MCF 10A (cell line): Measurements from ENCODE around the gene PPP1R14C. TPM values are rescaled to one million over a fixed set of nuclear protein-coding genes. Genes with fewer than 3 reads are reported as not detected.
"Not testable (repeated sequence)": the region's sequence is repeated elsewhere in the genome, so short reads cannot be mapped to it uniquely, and the experiment has no call there.

Experiments used
- BruUV-seq: library from RNA; stranded (reverse); fragments of 400-500 nt; replicated peaks from 2 replicates; lab custom pipeline; 2021; lab: Mats Ljungman, UMichigan
- CTCF ChIA-PET: fragments of 300-600 bp; sonication (Branson Sonifier 250); formaldehyde crosslinking; extraction: SDS; loops from one replicate; lab custom pipeline; 2021; ENCODE audit warnings: antibody characterized with exemption, inconsistent platforms; lab: Yijun Ruan, JAX
- POLR2A ChIA-PET: fragments of 300-600, 350-650 bp; sonication (Branson Sonifier 250); formaldehyde crosslinking; extraction: SDS; loops from one replicate; lab custom pipeline; 2020; ENCODE audit warnings: antibody characterized with exemption, inconsistent platforms; lab: Yijun Ruan, JAX
- DNase-seq: peaks from one replicate; pipeline ENCODE4 v3.0.0-alpha.2; 2018; ENCODE audit not compliant: unreplicated experiment
- H3K27ac Mint-ChIP-seq: one replicate; pipeline ENCODE4 v1.8.0; 2022; ENCODE audit warnings: mild to moderate bottlenecking, low read depth, mixed read lengths; ENCODE audit not compliant: unreplicated experiment
- H3K27me3 Mint-ChIP-seq: one replicate; pipeline ENCODE4 v1.8.0; 2022; ENCODE audit warnings: mixed read lengths; ENCODE audit not compliant: insufficient read depth, unreplicated experiment
- H3K36me3 Mint-ChIP-seq: one replicate; pipeline ENCODE4 v1.8.0; 2022; ENCODE audit warnings: mild to moderate bottlenecking, moderate library complexity, mixed read lengths; ENCODE audit not compliant: insufficient read depth, unreplicated experiment
- H3K4me1 Mint-ChIP-seq: one replicate; pipeline ENCODE4 v1.8.0; 2022; ENCODE audit warnings: mixed read lengths; ENCODE audit not compliant: insufficient read depth, unreplicated experiment
- H3K4me3 Mint-ChIP-seq: one replicate; pipeline ENCODE4 v1.8.0; 2022; ENCODE audit warnings: mild to moderate bottlenecking, moderate library complexity, mixed read lengths; ENCODE audit not compliant: unreplicated experiment
- H3K9me3 Mint-ChIP-seq: one replicate; pipeline ENCODE4 v1.8.0; 2022; ENCODE audit warnings: mixed read lengths; ENCODE audit not compliant: unreplicated experiment
- intact Hi-C: fragments of 100-400 bp; cut with micrococcal nuclease; formaldehyde crosslinking; loops from 2 replicates; pipeline ENCODE4 v1.14.1; 2022
- total RNA-seq: library from RNA; stranded (reverse); gene quantifications from 2 replicates; pipeline ENCODE4 v1.2.3, GENCODE V29; 2022
- TF ChIP-seq, protein P1 (sequence below): fragments of 200-600 bp; IDR thresholded peaks from one replicate; pipeline ENCODE4 v1.8.0; 2022; ENCODE audit warnings: antibody characterized with exemption, mild to moderate bottlenecking; ENCODE audit not compliant: unreplicated experiment

PPP1R14C gene
- total RNA-seq, 1 experiment from 2014 or later = 32.0 TPM

DNA sequence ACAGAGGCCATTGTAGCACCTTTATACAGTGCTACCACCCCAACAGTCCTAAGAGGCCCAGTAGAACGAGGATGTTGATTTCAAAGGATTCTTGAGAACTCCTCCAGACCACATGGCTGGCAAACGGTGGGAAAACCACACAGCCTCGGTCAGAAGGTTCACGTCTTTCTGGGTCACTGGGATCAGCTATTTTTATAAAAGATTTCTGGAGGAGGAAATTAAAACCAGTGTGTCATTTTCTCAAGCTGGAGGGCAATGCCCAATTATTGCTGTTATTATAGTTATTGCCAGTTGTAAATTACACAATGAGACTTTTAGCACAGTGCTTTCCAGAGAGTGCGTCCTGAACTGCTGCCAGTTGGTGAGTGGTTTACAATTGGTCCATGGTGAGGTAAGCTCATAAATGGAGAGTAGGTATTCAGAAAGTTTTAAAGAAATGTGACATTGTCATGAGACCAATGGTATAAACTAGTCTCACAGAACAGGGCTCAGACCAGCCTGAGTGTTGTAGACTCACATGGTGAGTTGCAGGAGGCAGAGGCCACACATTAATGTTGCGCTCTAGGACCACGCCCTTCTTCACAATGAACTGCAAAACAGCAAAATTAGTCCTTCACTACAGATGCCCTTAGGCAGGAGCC is 8.4 kb upstream of the PPP1R14C start:
- Mint-ChIP-seq H3K27ac (no peak overlapping the region), H3K36me3 (peaks cover 5% of the 10 kb centered on the region), H3K4me1 (no peaks in the 10 kb centered on the region), H3K4me3 (no peak overlapping the region), H3K27me3 (no peaks in the 10 kb centered on the region), H3K9me3 (no peaks in the 10 kb centered on the region)
- intact Hi-C loops = no loop called here
- TF ChIP-seq, protein P1, sequence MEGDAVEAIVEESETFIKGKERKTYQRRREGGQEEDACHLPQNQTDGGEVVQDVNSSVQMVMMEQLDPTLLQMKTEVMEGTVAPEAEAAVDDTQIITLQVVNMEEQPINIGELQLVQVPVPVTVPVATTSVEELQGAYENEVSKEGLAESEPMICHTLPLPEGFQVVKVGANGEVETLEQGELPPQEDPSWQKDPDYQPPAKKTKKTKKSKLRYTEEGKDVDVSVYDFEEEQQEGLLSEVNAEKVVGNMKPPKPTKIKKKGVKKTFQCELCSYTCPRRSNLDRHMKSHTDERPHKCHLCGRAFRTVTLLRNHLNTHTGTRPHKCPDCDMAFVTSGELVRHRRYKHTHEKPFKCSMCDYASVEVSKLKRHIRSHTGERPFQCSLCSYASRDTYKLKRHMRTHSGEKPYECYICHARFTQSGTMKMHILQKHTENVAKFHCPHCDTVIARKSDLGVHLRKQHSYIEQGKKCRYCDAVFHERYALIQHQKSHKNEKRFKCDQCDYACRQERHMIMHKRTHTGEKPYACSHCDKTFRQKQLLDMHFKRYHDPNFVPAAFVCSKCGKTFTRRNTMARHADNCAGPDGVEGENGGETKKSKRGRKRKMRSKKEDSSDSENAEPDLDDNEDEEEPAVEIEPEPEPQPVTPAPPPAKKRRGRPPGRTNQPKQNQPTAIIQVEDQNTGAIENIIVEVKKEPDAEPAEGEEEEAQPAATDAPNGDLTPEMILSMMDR = no peak
- ChIA-PET POLR2A (interaction anchor here (0.7 to 2.0 kb wide), 8 partner anchors 8 to 163 kb away, joined by 3 to 11 read pairs (median 4); no protein-coding TSS in a partner anchor), CTCF (interaction anchor here (0.5 to 2.4 kb wide), 11 partner anchors 9 to 264 kb away, joined by 3 to 7 read pairs (median 3); partner anchors contain the start of gene PPP1R14C)
- no peak for DNase-seq
- no TSS peak for BruUV-seq

- BruUV-seq, H3K4me1 Mint-ChIP-seq, intact Hi-C loops, DNase-seq, H3K36me3 Mint-ChIP-seq, POLR2A ChIA-PET, H3K9me3 Mint-ChIP-seq, H3K27ac Mint-ChIP-seq, H3K27me3 Mint-ChIP-seq, H3K4me3 Mint-ChIP-seq: not testable (repeated sequence)
- CTCF ChIA-PET = interaction anchor here (1.4 kb wide), 1 partner anchor 58 kb away, joined by 7 read pairs; no protein-coding TSS in a partner anchor
These were observed 5.1 kb upstream of the PPP1R14C start for GRCh38 chr6:150137711-150138110.

- Mint-ChIP-seq H3K4me3 (no peak overlapping the region), H3K4me1 (peaks cover 7% of the 10 kb centered on the region), H3K27ac (no peak overlapping the region), H3K27me3 (no peaks in the 10 kb centered on the region), H3K9me3 (no peaks in the 10 kb centered on the region), H3K36me3 (peaks cover 5% of the 10 kb centered on the region)
- ChIA-PET POLR2A (no interaction called here), CTCF (interaction anchor here (0.6 to 1.4 kb wide), 3 partner anchors 58 to 67 kb away, joined by 3 to 7 read pairs (median 4); no protein-coding TSS in a partner anchor)
- no peak for DNase-seq
- intact Hi-C loops = no loop called here
- BruUV-seq = no TSS peak
- TF ChIP-seq, protein P1 = no peak
These were observed 4.2 kb upstream of the PPP1R14C start for GRCh38 chr6:150138638-150139037.

DNA sequence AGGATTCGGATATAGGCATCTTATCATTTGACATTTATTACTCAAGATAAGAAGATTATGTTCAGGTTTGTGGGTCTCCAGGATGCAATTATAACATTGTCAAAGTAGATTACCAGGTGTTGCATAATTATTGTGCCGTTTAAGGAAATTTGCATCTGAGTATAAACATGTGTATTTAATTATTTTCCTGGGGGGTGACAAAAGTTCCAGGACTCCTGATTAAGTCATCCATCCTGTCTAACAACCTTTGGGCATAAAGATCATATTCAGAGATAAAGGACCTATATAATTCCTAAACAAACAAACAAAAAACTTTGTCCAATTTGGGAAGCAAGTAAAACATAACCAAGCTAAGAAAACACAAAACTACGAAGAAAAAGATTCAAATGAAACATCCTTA is 3.3 kb upstream of the PPP1R14C start:
- no TSS peak for BruUV-seq
- CTCF ChIA-PET = interaction anchor here (1.0 to 1.3 kb wide), 2 partner anchors 59 to 254 kb away, joined by 3 to 4 read pairs; no protein-coding TSS in a partner anchor

More for the DNA sequence above, 3.3 kb upstream of the PPP1R14C start:
- no peak for DNase-seq
- Mint-ChIP-seq H3K36me3 (peaks cover 5% of the 10 kb centered on the region), H3K4me3 (no peak overlapping the region), H3K27ac (no peak overlapping the region), H3K27me3 (no peaks in the 10 kb centered on the region), H3K9me3 (no peaks in the 10 kb centered on the region), H3K4me1 (peaks cover 13% of the 10 kb centered on the region)
- intact Hi-C loops = no loop called here
- TF ChIP-seq, protein P1 = no peak
- POLR2A ChIA-PET = interaction anchor here (9.2 kb wide), 1 partner anchor 114 kb away, joined by 246 read pairs; no protein-coding TSS in a partner anchor
